H9 (cell line): Measurements from ENCODE around the gene AP4E1. TPM values are rescaled to one million over a fixed set of nuclear protein-coding genes. Genes with fewer than 3 reads are reported as not detected.

Source experiments
- DNase-seq: peaks from one replicate; pipeline ENCODE4 v3.0.0-alpha.2; 2017
- H2AFZ ChIP-seq: one replicate; pipeline ENCODE4 v1.6.1; 2013; ENCODE audit warnings: mild to moderate bottlenecking, low read length, control low read depth, moderate library complexity
- H2AK5ac ChIP-seq: 2 replicates; pipeline ENCODE4 v1.6.1; 2013; ENCODE audit warnings: low read length, control low read depth, mixed read lengths; ENCODE audit not compliant: insufficient read length
- H2BK120ac ChIP-seq: one replicate; pipeline ENCODE4 v1.6.1; 2013; ENCODE audit warnings: low read depth, mild to moderate bottlenecking, low read length, control low read depth, inconsistent platforms; ENCODE audit not compliant: poor library complexity, severe bottlenecking
- H2BK12ac ChIP-seq: 2 replicates; pipeline ENCODE4 v1.6.1; 2013; ENCODE audit warnings: low read length, control low read depth, mixed read lengths, low read depth; ENCODE audit not compliant: insufficient read length
- H2BK15ac ChIP-seq: 2 replicates; pipeline ENCODE4 v1.6.1; 2013; ENCODE audit warnings: low read depth, low read length, control low read depth
- H2BK20ac ChIP-seq: one replicate; pipeline ENCODE4 v1.6.1; 2013; ENCODE audit warnings: low read depth, mild to moderate bottlenecking, low read length, control low read depth, inconsistent platforms; ENCODE audit not compliant: poor library complexity, severe bottlenecking
- H2BK5ac ChIP-seq: 2 replicates; pipeline ENCODE4 v1.6.1; 2013; ENCODE audit warnings: low read length, control low read depth, mixed read lengths; ENCODE audit not compliant: insufficient read length
- H3K14ac ChIP-seq: 2 replicates; pipeline ENCODE4 v1.6.1; 2013; ENCODE audit warnings: low read length, control low read depth; ENCODE audit not compliant: insufficient read depth
- H3K18ac ChIP-seq: 2 replicates; pipeline ENCODE4 v1.6.1; 2013; ENCODE audit warnings: low read depth, mild to moderate bottlenecking, mixed read lengths, low read length, control low read depth; ENCODE audit not compliant: insufficient read length
- H3K23ac ChIP-seq: 2 replicates; pipeline ENCODE4 v1.6.1; 2013; ENCODE audit warnings: low read length, control low read depth, mixed read lengths, low read depth; ENCODE audit not compliant: insufficient read length
- H3K23me2 ChIP-seq: 2 replicates; pipeline ENCODE4 v1.6.1; 2013; ENCODE audit warnings: low read depth, mild to moderate bottlenecking, mixed read lengths, low read length, control low read depth; ENCODE audit not compliant: insufficient read length, poor library complexity, severe bottlenecking
- H3K27ac ChIP-seq: 2 replicates; pipeline ENCODE4 v1.5.1; 2013; ENCODE audit warnings: low read length, control low read depth, mixed read lengths, low read depth; ENCODE audit not compliant: insufficient read length
- H3K27me3 ChIP-seq: 2 replicates; pipeline ENCODE4 v1.6.1; 2013; ENCODE audit warnings: low read length, control low read depth, inconsistent platforms; ENCODE audit not compliant: insufficient read depth
- H3K4ac ChIP-seq: 2 replicates; pipeline ENCODE4 v1.6.1; 2013; ENCODE audit warnings: low read depth, mild to moderate bottlenecking, control low read depth, inconsistent platforms, low read length, moderate library complexity
- H3K4me1 ChIP-seq: 2 replicates; pipeline ENCODE4 v1.6.1; 2013; ENCODE audit warnings: low read length, control low read depth, inconsistent platforms; ENCODE audit not compliant: insufficient read depth
- H3K4me2 ChIP-seq: 2 replicates; pipeline ENCODE4 v1.6.1; 2013; ENCODE audit warnings: low read length, control low read depth, mixed read lengths; ENCODE audit not compliant: insufficient read length, insufficient read depth
- H3K56ac ChIP-seq: 2 replicates; pipeline ENCODE4 v1.6.1; 2013; ENCODE audit warnings: low read depth, mild to moderate bottlenecking, mixed read lengths, low read length, control low read depth; ENCODE audit not compliant: insufficient read length
- H3K79me1 ChIP-seq: 2 replicates; pipeline ENCODE4 v1.6.1; 2013; ENCODE audit warnings: low read depth, mild to moderate bottlenecking, moderate library complexity, low read length, control low read depth, inconsistent platforms; ENCODE audit not compliant: insufficient read depth, poor library complexity, severe bottlenecking
- H3K79me2 ChIP-seq: 2 replicates; pipeline ENCODE4 v1.6.1; 2013; ENCODE audit warnings: low read length, control low read depth, inconsistent platforms; ENCODE audit not compliant: insufficient read depth
- H3K9ac ChIP-seq: 2 replicates; pipeline ENCODE4 v1.6.1; 2013; ENCODE audit warnings: low read length, control low read depth, mixed read lengths; ENCODE audit not compliant: insufficient read length; ENCODE audit errors: extremely low read depth
- H3K9me3 ChIP-seq: one replicate; pipeline ENCODE4 v1.6.1; 2013; ENCODE audit warnings: low read depth, low read length, inconsistent platforms; ENCODE audit not compliant: control insufficient read depth
- H3T11ph ChIP-seq: one replicate; pipeline ENCODE4 v1.6.1; 2013; ENCODE audit warnings: mild to moderate bottlenecking, low read length, control low read depth, inconsistent platforms
- H4K20me1 ChIP-seq: one replicate; pipeline ENCODE4 v1.6.1; 2013; ENCODE audit not compliant: control insufficient read depth, insufficient read length, insufficient read depth
- H4K5ac ChIP-seq: 2 replicates; pipeline ENCODE4 v1.6.1; 2013; ENCODE audit warnings: low read depth, mild to moderate bottlenecking, mixed read lengths, low read length, control low read depth; ENCODE audit not compliant: insufficient read length
- H4K8ac ChIP-seq: replicated peaks from 2 replicates; pipeline ENCODE4 v1.6.1; 2013; ENCODE audit warnings: low read length, control low read depth, mixed read lengths, low read depth; ENCODE audit not compliant: insufficient read length
- H4K91ac ChIP-seq: 2 replicates; pipeline ENCODE4 v1.6.1; 2013; ENCODE audit warnings: low read depth, mild to moderate bottlenecking, moderate library complexity, mixed read lengths, low read length, control low read depth; ENCODE audit not compliant: insufficient read length
- H3K27ac Mint-ChIP-seq, 3 experiments: 2 replicates in 2 of 3; 3 replicates in 1 of 3; pipeline ENCODE4 v1.8.0; 2020 to 2021; ENCODE audit warnings: mixed read lengths in 3 of 3, mild to moderate bottlenecking in 1 of 3, moderate library complexity in 1 of 3
- H3K27me3 Mint-ChIP-seq: 2 replicates; pipeline ENCODE4 v1.8.0; 2021; ENCODE audit warnings: low read depth, mild to moderate bottlenecking, moderate library complexity, mixed read lengths
- H3K36me3 Mint-ChIP-seq, 3 experiments: 2 replicates in 2 of 3; 3 replicates in 1 of 3; pipeline ENCODE4 v1.8.0; 2020 to 2021; ENCODE audit warnings: low read depth in 3 of 3, mixed read lengths in 3 of 3; ENCODE audit not compliant: insufficient read depth in 1 of 3
- H3K4me1 Mint-ChIP-seq, 2 experiments: 2 replicates each; pipeline ENCODE4 v1.8.0; 2020; ENCODE audit warnings: mixed read lengths in 2 of 2
- H3K4me3 Mint-ChIP-seq, 2 experiments: 2 replicates in 1 of 2; 3 replicates in 1 of 2; pipeline ENCODE4 v1.8.0; 2020 to 2021; ENCODE audit warnings: mild to moderate bottlenecking in 2 of 2, mixed read lengths in 2 of 2, moderate library complexity in 1 of 2
- H3K9me3 Mint-ChIP-seq, 2 experiments: 2 replicates in 1 of 2; 3 replicates in 1 of 2; pipeline ENCODE4 v1.8.0; 2020; ENCODE audit warnings: mild to moderate bottlenecking in 2 of 2, mixed read lengths in 2 of 2, moderate library complexity in 1 of 2
- total RNA-seq: library from RNA; stranded (reverse); gene quantifications from 2 replicates; pipeline ENCODE4 v1.2.1, GENCODE V29; 2021
- TF ChIP-seq, protein P1 (sequence below): fragments of 200-600 bp; sonication (generic); conservative IDR thresholded peaks from 3 replicates; pipeline ENCODE4 v1.8.0; 2021; ENCODE audit warnings: antibody characterized with exemption, mild to moderate bottlenecking

AP4E1 gene
- total RNA-seq, 1 experiment from 2014 or later = 13.8 TPM

DNA sequence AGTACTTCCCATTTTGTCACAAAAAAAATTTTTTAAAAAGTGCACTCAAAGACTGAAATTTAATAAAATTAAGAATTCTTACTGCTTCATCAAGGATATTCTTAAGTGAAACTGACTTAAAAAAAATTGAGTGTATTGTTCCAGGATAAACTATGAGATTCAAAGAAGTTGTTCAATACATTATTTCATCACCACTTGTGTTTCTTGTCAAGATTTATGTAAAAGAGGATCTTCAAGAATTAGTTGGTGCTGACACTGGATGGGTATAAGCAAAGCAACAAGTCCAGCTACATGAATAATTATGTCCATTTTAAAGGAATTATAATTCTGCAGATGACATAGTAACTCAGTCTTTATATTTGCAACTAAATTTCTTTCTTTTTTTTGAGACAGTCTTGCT is 4.3 kb upstream of the AP4E1 start:
- H3K9me3 Mint-ChIP-seq = no peaks in the 10 kb centered on the region
- TF ChIP-seq, protein P1, sequence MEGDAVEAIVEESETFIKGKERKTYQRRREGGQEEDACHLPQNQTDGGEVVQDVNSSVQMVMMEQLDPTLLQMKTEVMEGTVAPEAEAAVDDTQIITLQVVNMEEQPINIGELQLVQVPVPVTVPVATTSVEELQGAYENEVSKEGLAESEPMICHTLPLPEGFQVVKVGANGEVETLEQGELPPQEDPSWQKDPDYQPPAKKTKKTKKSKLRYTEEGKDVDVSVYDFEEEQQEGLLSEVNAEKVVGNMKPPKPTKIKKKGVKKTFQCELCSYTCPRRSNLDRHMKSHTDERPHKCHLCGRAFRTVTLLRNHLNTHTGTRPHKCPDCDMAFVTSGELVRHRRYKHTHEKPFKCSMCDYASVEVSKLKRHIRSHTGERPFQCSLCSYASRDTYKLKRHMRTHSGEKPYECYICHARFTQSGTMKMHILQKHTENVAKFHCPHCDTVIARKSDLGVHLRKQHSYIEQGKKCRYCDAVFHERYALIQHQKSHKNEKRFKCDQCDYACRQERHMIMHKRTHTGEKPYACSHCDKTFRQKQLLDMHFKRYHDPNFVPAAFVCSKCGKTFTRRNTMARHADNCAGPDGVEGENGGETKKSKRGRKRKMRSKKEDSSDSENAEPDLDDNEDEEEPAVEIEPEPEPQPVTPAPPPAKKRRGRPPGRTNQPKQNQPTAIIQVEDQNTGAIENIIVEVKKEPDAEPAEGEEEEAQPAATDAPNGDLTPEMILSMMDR = no peak
- Histone ChIP-seq H3K9me3 (no peaks in the 10 kb centered on the region), H3K56ac (no peak overlapping the region), H3K4me2 (no peak overlapping the region), H3K27me3 (no peaks in the 10 kb centered on the region), H3K27ac (no peak overlapping the region), H2BK12ac (no peak overlapping the region), H4K5ac (no peak overlapping the region), H3K18ac (no peak overlapping the region), H2BK20ac (no peak overlapping the region), H3K79me2 (no peaks in the 10 kb centered on the region), H3T11ph (no peak overlapping the region), H2BK120ac (no peak overlapping the region), H3K23ac (no peak overlapping the region), H4K20me1 (no peaks in the 10 kb centered on the region), H3K9ac (no peak overlapping the region), H3K4me1 (no peaks in the 10 kb centered on the region), H2AFZ (no peak overlapping the region), H2BK15ac (no peak overlapping the region), H2BK5ac (no peak overlapping the region), H3K4ac (no peak overlapping the region), H3K79me1 (no peaks in the 10 kb centered on the region), H3K14ac (no peak overlapping the region), H4K8ac (no peak overlapping the region), H4K91ac (no peak overlapping the region), H3K23me2 (peaks cover 7% of the 10 kb centered on the region), H2AK5ac (no peak overlapping the region)
- no peaks in the 10 kb centered on the region for H3K27me3 Mint-ChIP-seq
- no peak for DNase-seq
- H3K4me1 Mint-ChIP-seq = peaks cover 18 to 19% of the 10 kb centered on the region in 2 experiments
- H3K27ac Mint-ChIP-seq = no peak overlapping the region
- H3K36me3 Mint-ChIP-seq = 0 out of 7 replicates have a peak, but pooled peaks cover 0 to 3% (median 0%) of the 10 kb centered on the region in 3 experiments
- H3K4me3 Mint-ChIP-seq = no peak overlapping the region
